ENCODE results near the gene LTBP1.

- TF ChIP-seq EZH2 (IDR thresholded peaks at IDR 0.05; ENCODE audit: insufficient read depth, poor library complexity, severe bottlenecking) (no peak), EZH2phosphoT487 (IDR thresholded peaks at IDR 0.05; ENCODE audit: insufficient read depth, low read depth) (peak; percentile 99)
Observed at GRCh38 chr2:33236482-33237385, 290.0 kb downstream of the LTBP1 start.
